ENCODE results near the gene SDHB.
A peak's percentile ranks its signal among the peaks of the same experiment; 100 is the strongest.

SDHB gene

DNA sequence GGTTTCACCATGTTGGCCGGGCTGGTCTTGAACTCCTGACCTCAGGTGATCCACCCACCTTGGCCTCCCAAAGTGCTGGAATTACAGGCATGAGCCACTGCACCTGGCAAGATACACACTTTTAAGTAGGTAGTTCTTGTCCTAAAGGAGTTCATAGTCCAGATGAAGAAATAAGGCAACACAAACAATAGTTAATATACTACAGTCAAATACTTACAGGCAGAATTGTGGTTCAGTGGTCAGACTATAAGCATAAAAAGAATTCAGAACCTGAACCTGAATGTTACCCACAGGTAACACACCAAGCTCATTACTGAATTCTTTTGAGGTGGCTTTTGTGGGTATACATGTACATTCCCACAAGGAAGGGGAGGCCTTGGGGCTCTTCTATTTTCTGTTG, 1.8 kb downstream of the SDHB start:
- TF ChIP-seq, protein P1, sequence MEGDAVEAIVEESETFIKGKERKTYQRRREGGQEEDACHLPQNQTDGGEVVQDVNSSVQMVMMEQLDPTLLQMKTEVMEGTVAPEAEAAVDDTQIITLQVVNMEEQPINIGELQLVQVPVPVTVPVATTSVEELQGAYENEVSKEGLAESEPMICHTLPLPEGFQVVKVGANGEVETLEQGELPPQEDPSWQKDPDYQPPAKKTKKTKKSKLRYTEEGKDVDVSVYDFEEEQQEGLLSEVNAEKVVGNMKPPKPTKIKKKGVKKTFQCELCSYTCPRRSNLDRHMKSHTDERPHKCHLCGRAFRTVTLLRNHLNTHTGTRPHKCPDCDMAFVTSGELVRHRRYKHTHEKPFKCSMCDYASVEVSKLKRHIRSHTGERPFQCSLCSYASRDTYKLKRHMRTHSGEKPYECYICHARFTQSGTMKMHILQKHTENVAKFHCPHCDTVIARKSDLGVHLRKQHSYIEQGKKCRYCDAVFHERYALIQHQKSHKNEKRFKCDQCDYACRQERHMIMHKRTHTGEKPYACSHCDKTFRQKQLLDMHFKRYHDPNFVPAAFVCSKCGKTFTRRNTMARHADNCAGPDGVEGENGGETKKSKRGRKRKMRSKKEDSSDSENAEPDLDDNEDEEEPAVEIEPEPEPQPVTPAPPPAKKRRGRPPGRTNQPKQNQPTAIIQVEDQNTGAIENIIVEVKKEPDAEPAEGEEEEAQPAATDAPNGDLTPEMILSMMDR (IDR thresholded peaks at IDR 0.05; ENCODE audit: insufficient read depth, low read length, poor library complexity, severe bottlenecking) = no peak
- DNase-seq (ENCODE audit: extremely low read depth, insufficient read length) = no peak
- no peak overlapping the region for H3K4me3 ChIP-seq (replicated peaks; ENCODE audit: low read depth, low read length)
- no peaks in the 10 kb centered on the region for H3K27me3 ChIP-seq (replicated peaks; ENCODE audit: control insufficient read depth, insufficient read depth, low read length)
- peaks cover 4% of the 10 kb centered on the region for H3K36me3 ChIP-seq (ENCODE audit: control insufficient read depth, insufficient read depth, low read length)

DNA sequence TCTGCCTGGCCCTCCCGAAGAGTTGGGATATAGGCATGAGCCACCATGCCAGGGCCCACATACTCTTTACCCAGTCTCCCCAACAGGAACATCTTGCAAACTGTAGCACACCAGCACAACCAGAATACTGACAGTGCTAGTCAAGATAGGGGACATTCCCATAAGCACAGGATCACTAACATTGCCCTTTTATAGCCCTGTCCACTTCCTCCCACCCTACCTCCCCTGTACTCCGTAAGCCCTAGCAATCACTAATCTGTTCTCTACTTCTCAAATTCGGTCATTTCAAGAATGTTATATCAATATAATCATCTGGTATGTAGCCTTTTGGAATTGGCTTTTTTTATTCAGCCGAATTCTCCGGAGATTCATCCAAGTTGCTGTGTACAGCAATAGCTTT, 5.9 kb downstream of the SDHB start:
- DNase-seq (ENCODE audit: extremely low read depth, insufficient read length) = no peak

DNA sequence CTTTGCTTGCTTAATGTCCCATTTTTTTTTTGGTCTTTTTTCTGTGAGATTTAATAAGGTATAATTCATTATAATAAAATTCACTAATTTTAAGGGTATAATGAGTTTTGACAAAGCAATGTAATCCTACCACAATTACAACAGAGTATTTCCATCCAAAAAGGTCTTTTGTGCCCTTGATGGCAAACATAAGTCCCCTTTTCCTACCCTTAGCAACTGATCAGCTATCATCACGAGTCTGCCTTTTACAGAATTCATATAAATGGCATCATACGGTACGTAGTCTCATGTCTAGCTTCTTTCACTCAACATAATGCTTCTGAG, 7.5 kb downstream of the SDHB start:
- Histone ChIP-seq H3K27me3 (replicated peaks; ENCODE audit: control insufficient read depth, insufficient read depth, low read length) (no peaks in the 10 kb centered on the region), H3K4me3 (replicated peaks; ENCODE audit: low read depth, low read length) (no peak overlapping the region), H3K36me3 (ENCODE audit: control insufficient read depth, insufficient read depth, low read length) (peaks cover 10% of the 10 kb centered on the region)
- TF ChIP-seq, protein P1 (IDR thresholded peaks at IDR 0.05; ENCODE audit: insufficient read depth, low read length, poor library complexity, severe bottlenecking) = no peak
- DNase-seq (ENCODE audit: extremely low read depth, insufficient read length) = no peak

More for the DNA sequence above, 5.9 kb downstream of the SDHB start:
- H3K27me3 ChIP-seq (replicated peaks; ENCODE audit: control insufficient read depth, insufficient read depth, low read length) = no peaks in the 10 kb centered on the region
- H3K36me3 ChIP-seq (ENCODE audit: control insufficient read depth, insufficient read depth, low read length) = peaks cover 8% of the 10 kb centered on the region
- TF ChIP-seq, protein P1 (IDR thresholded peaks at IDR 0.05; ENCODE audit: insufficient read depth, low read length, poor library complexity, severe bottlenecking) = no peak
- H3K4me3 ChIP-seq (replicated peaks; ENCODE audit: low read depth, low read length) = no peak overlapping the region

DNA sequence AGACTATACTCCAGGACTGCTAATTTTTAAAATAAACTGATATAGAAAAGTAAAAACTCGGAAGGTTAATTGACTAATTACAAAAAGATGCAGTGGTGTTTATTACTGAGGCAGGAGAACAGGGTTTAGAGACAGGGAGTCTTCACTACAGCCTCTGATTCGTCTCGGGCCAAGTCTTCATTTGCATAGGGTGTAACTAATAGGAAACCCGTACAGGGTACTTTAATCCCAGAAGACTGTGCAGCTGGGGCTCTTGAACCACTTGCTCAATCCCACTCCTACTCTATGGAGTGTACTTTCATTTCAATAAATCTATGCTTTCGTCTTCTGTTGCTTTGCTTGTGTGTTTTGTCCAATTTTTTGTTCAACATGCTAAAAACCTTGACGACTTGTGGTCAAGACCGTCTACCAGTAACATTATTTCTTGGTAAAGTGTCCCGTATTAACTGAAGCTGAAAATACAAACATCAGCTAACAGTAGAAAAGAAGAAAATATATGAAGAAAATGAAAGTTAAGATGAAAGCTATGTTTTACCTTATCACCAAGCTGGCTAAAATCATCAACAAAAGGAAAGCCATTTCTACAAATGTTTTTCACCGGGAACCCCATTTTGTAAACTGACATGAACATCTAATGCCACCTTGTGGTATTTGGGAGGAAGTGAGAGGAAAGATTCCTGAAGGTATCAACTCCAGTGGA, 8.0 kb downstream of the SDHB start:
- Histone ChIP-seq H3K36me3 (ENCODE audit: control insufficient read depth, insufficient read depth, low read length) (peaks cover 10% of the 10 kb centered on the region), H3K4me3 (replicated peaks; ENCODE audit: low read depth, low read length) (peak overlapping the region; percentile 42; the same call in 1 of the 2 replicates), H3K27me3 (replicated peaks; ENCODE audit: control insufficient read depth, insufficient read depth, low read length) (no peaks in the 10 kb centered on the region)
- no peak for DNase-seq (ENCODE audit: extremely low read depth, insufficient read length)
- TF ChIP-seq, protein P1 (IDR thresholded peaks at IDR 0.05; ENCODE audit: insufficient read depth, low read length, poor library complexity, severe bottlenecking) = peak; percentile 63

DNA sequence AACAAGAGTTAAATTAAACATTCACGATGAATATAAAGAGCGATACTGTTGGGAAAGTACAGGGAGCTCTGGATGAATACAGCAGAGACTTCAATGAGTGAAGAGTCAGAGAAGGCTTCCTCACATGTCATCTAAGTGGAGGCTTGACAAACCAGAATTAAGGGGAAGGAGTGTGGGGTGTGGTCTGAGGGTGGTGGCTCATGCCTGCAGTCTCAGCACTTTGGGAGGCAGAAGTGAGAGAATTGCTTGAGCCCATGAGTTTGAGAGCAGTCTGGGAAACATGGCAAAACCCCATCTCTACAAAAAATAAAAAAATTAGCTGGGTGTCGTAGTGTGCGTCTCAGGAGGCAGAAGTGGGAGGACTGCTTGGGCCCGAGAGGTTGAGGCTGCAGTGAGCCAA, 8.7 kb downstream of the SDHB start:
- TF ChIP-seq, protein P1 (IDR thresholded peaks at IDR 0.05; ENCODE audit: insufficient read depth, low read length, poor library complexity, severe bottlenecking) = no peak
- no peak for DNase-seq (ENCODE audit: extremely low read depth, insufficient read length)
- no peaks in the 10 kb centered on the region for H3K27me3 ChIP-seq (replicated peaks; ENCODE audit: control insufficient read depth, insufficient read depth, low read length)
- peaks cover 10% of the 10 kb centered on the region for H3K36me3 ChIP-seq (ENCODE audit: control insufficient read depth, insufficient read depth, low read length)
- no peak overlapping the region for H3K4me3 ChIP-seq (replicated peaks; ENCODE audit: low read depth, low read length)

DNA sequence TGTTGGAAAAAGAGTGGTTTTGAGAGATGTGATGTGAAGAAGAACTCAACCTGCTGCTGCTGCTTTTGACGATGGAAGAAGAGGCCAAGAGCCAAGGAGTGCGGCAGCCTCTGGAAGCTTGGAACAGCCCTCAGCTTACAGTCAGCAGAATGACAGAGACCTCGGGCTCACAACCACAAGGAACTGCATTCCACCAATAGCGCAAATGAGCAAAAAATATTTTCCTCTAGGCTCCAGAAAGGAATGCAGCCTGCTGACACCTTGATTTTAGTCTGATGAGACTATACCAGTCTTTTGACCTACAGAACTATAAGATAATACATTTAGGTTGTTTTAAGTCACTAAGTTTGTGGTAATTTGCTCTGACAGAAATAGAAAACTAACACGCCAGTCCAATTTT, 10.2 kb downstream of the SDHB start:
- no peak for DNase-seq (ENCODE audit: extremely low read depth, insufficient read length)
- Histone ChIP-seq H3K36me3 (ENCODE audit: control insufficient read depth, insufficient read depth, low read length) (peaks cover 8% of the 10 kb centered on the region), H3K27me3 (replicated peaks; ENCODE audit: control insufficient read depth, insufficient read depth, low read length) (no peaks in the 10 kb centered on the region), H3K4me3 (replicated peaks; ENCODE audit: low read depth, low read length) (no peak overlapping the region)
- TF ChIP-seq, protein P1 (IDR thresholded peaks at IDR 0.05; ENCODE audit: insufficient read depth, low read length, poor library complexity, severe bottlenecking) = no peak

All from GM06990 (cell line).